IMR-90 (cell line): ENCODE data around the gene HMGCLL1. TPM values are rescaled to one million over a fixed set of nuclear protein-coding genes. Genes with fewer than 3 reads are reported as not detected.

Source experiments
- ATAC-seq: fragments of 200-7000 bp; cut with Tn5 transposase; 2 replicates; pipeline ENCODE4 v1.9.1; 2020; ENCODE audit warnings: low read depth, mild to moderate bottlenecking, moderate library complexity
- Bru-seq: library from RNA; stranded (reverse); fragments of 400-500 nt; gene quantifications from one replicate; lab custom pipeline; 2021; lab: Mats Ljungman, UMichigan
- BruChase-seq, 2 experiments: library from RNA; stranded (reverse); fragments of 400-500 nt; gene quantifications; one replicate each; lab custom pipeline; 2021; lab: Mats Ljungman, UMichigan
- BruUV-seq: library from RNA; stranded (reverse); fragments of 400-500 nt; replicated peaks from 2 replicates; lab custom pipeline; 2021; lab: Mats Ljungman, UMichigan
- CTCF ChIA-PET: fragments of 300-600 bp; formaldehyde crosslinking; extraction: SDS; loops from one replicate; lab custom pipeline; 2021; ENCODE audit warnings: antibody characterized with exemption; lab: Yijun Ruan, JAX
- POLR2A ChIA-PET: fragments of 300-600 bp; sonication (Branson Sonifier 250); formaldehyde crosslinking; loops from one replicate; lab custom pipeline; 2022; ENCODE audit warnings: antibody characterized with exemption; ENCODE audit not compliant: unreplicated experiment; lab: Charles Lee
- DNase-seq: peaks from one replicate; pipeline ENCODE4 v3.0.0; 2013
- H2AFZ ChIP-seq: replicated peaks from 2 replicates; pipeline ENCODE3; 2013; ENCODE audit warnings: low read length, mild to moderate bottlenecking; ENCODE audit not compliant: poor library complexity
- H2AK5ac ChIP-seq: 2 replicates; pipeline ENCODE4 v1.6.1; 2013; ENCODE audit warnings: low read depth, low read length, inconsistent platforms
- H2AK9ac ChIP-seq: replicated peaks from 2 replicates; pipeline ENCODE3; 2013; ENCODE audit warnings: mild to moderate bottlenecking, low read depth, low read length, moderate library complexity; ENCODE audit not compliant: poor library complexity
- H2BK120ac ChIP-seq: 2 replicates; pipeline ENCODE4 v1.6.1; 2013; ENCODE audit warnings: low read depth, low read length, inconsistent platforms
- H2BK15ac ChIP-seq: 3 replicates; pipeline ENCODE4 v1.6.1; 2013; ENCODE audit warnings: low read depth, low read length, inconsistent platforms
- H2BK20ac ChIP-seq: 2 replicates; pipeline ENCODE4 v1.6.1; 2013; ENCODE audit warnings: low read depth, mild to moderate bottlenecking, inconsistent platforms, low read length, moderate library complexity
- H2BK5ac ChIP-seq: 2 replicates; pipeline ENCODE4 v1.6.1; 2013; ENCODE audit warnings: mild to moderate bottlenecking, low read depth, low read length, inconsistent platforms; ENCODE audit not compliant: poor library complexity, severe bottlenecking
- H3K14ac ChIP-seq: replicated peaks from 2 replicates; pipeline ENCODE4 v1.6.1; 2013; ENCODE audit warnings: low read depth, low read length, inconsistent platforms
- H3K18ac ChIP-seq: 2 replicates; pipeline ENCODE4 v1.6.1; 2013; ENCODE audit warnings: low read depth, low read length, control low read depth
- H3K23ac ChIP-seq: 2 replicates; pipeline ENCODE4 v1.6.1; 2013; ENCODE audit warnings: low read depth, low read length, inconsistent platforms
- H3K27ac ChIP-seq: 2 replicates; pipeline ENCODE4 v1.5.1; 2013; ENCODE audit warnings: mild to moderate bottlenecking, control low read depth, low read length; ENCODE audit not compliant: insufficient read depth
- H3K27me3 ChIP-seq: 2 replicates; pipeline ENCODE4 v1.6.1; 2013; ENCODE audit warnings: low read length; ENCODE audit not compliant: control insufficient read depth, insufficient read depth
- H3K36me3 ChIP-seq: 2 replicates; pipeline ENCODE4 v1.6.1; 2013; ENCODE audit warnings: low read length, mixed read lengths; ENCODE audit not compliant: control insufficient read depth, insufficient read depth
- H3K4ac ChIP-seq: 2 replicates; pipeline ENCODE4 v1.6.1; 2013; ENCODE audit warnings: low read depth, low read length, inconsistent platforms
- H3K4me1 ChIP-seq: 2 replicates; pipeline ENCODE4 v1.6.1; 2013; ENCODE audit warnings: low read length, mixed read lengths; ENCODE audit not compliant: control insufficient read depth, insufficient read depth
- H3K4me2 ChIP-seq: 2 replicates; pipeline ENCODE4 v1.6.1; 2013; ENCODE audit warnings: low read depth, mild to moderate bottlenecking, control low read depth, low read length, moderate library complexity
- H3K4me3 ChIP-seq: 2 replicates; pipeline ENCODE4 v1.5.1; 2013; ENCODE audit warnings: low read depth, mild to moderate bottlenecking, control low read depth, low read length, moderate library complexity; ENCODE audit not compliant: insufficient read depth
- H3K56ac ChIP-seq: 2 replicates; pipeline ENCODE4 v1.6.1; 2013; ENCODE audit warnings: low read length, inconsistent platforms; ENCODE audit not compliant: insufficient read depth; ENCODE audit errors: extremely low read depth
- H3K79me1 ChIP-seq, 2 experiments: 2 replicates each; pipeline ENCODE4 v1.6.1; 2013; ENCODE audit warnings: low read length in 2 of 2, inconsistent platforms in 1 of 2, low read depth in 1 of 2
- H3K9ac ChIP-seq: 2 replicates; pipeline ENCODE4 v1.6.1; 2013; ENCODE audit warnings: low read depth, low read length, control low read depth
- H3K9me1 ChIP-seq: 2 replicates; pipeline ENCODE4 v1.6.1; 2013; ENCODE audit warnings: low read length, inconsistent platforms; ENCODE audit not compliant: insufficient read depth
- H3K9me3 ChIP-seq: 2 replicates; pipeline ENCODE4 v1.6.1; 2013; ENCODE audit warnings: low read length; ENCODE audit not compliant: control insufficient read depth, insufficient read depth
- H4K20me1 ChIP-seq: 2 replicates; pipeline ENCODE4 v1.6.1; 2013; ENCODE audit warnings: low read length, inconsistent platforms; ENCODE audit not compliant: insufficient read depth
- H4K5ac ChIP-seq: 2 replicates; pipeline ENCODE4 v1.6.1; 2013; ENCODE audit warnings: mild to moderate bottlenecking, low read depth, low read length, control low read depth
- H4K8ac ChIP-seq, 2 experiments: 2 replicates each; pipeline ENCODE4 v1.6.1; 2013; ENCODE audit warnings: low read depth in 2 of 2, low read length in 2 of 2, control low read depth in 1 of 2, inconsistent platforms in 1 of 2
- H4K91ac ChIP-seq: 2 replicates; pipeline ENCODE4 v1.6.1; 2013; ENCODE audit warnings: low read depth, low read length, inconsistent platforms; ENCODE audit not compliant: insufficient read depth
- CEBPB ChIP-seq: IDR thresholded peaks from 2 replicates; pipeline ENCODE4 v1.6.1; 2012; ENCODE audit warnings: low read depth, low read length, improper control_type of control experiment
- USF2 ChIP-seq: fragments of 150-350 bp; IDR thresholded peaks from 2 replicates; pipeline ENCODE4 v1.6.1; 2017; ENCODE audit warnings: mild to moderate bottlenecking, antibody characterized with exemption, low read length, low read depth
- WGBS, 2 experiments: methylation state at CpG; one replicate each; pipeline versions ENCODE4 v1.1.5 to v1.1.7; 2013; ENCODE audit warnings: missing lambda C conversion rate in 2 of 2; ENCODE audit not compliant: insufficient read length in 1 of 2; ENCODE audit errors: extremely low coverage in 2 of 2; 5-methylcytosine and 5-hydroxymethylcytosine counted together
- dilution Hi-C: fragments of 300-500 bp; cut with HindIII; formaldehyde crosslinking; loops from one replicate; pipeline ENCODE4 v1.14.3; 2018; ENCODE audit warnings: low sequenced_read_pairs; ENCODE audit not compliant: unreplicated experiment
- in situ Hi-C: fragments of 300-500 bp; cut with MboI; formaldehyde crosslinking; loops from 3 replicates; pipeline ENCODE4 v1.14.3; 2019; ENCODE audit warnings: low sequenced_read_pairs, inconsistent platforms, mixed read lengths
- intact Hi-C: fragments of 100-400 bp; cut with micrococcal nuclease; formaldehyde crosslinking; loops from 2 replicates; pipeline ENCODE4 v1.10.0; 2022
- long read RNA-seq: library from polyadenylated mRNA; unstranded; transcript quantifications from one replicate; pipeline ENCODE4 v2.0.0, GENCODE V29; 2021; ENCODE audit not compliant: unreplicated experiment
- polyA plus RNA-seq, 3 experiments: library from polyadenylated mRNA; depleted of rRNA; stranded (reverse); fragments of >200 nt; gene quantifications; 2 replicates each; pipeline ENCODE4 v1.2.3, GENCODE V29; 2012; ENCODE audit warnings: low replicate concordance in 1 of 3
- total RNA-seq: library from RNA; depleted of rRNA; stranded (reverse); fragments of >200 nt; gene quantifications from 2 replicates; pipeline ENCODE4 v1.2.3, GENCODE V29; 2012; rRNA removed

Gene HMGCLL1
- total RNA-seq (not detected in 2 replicates), polyA plus RNA-seq (2012; rRNA removed) (0.03 TPM in 1 of 2 replicates, not detected in the other), Bru-seq, nascent RNA (percentile 12 among the genes with signal in this experiment), BruChase-seq, experiment 1, labeled RNA remaining after a 6-hour chase (percentile 15 among the genes with signal in this experiment), BruChase-seq, experiment 2, labeled RNA remaining after a 2-hour chase (percentile 15 among the genes with signal in this experiment)
- not detected in 2 replicates for polyA plus RNA-seq (2012; cell fraction: cytosol; rRNA removed)
- not detected in 2 replicates for polyA plus RNA-seq (2012; cell fraction: nucleus; rRNA removed; ENCODE audit: low replicate concordance)
- long read RNA-seq = 0 reads

- Histone ChIP-seq H3K4me1 (no peaks in the 10 kb centered on the region), H3K36me3 (no peaks in the 10 kb centered on the region), H4K91ac (no peak within 1 kb of the TSS), H2AK9ac (no peak within 1 kb of the TSS), H2BK20ac (no peak within 1 kb of the TSS), H4K20me1 (no peaks in the 10 kb centered on the region), H4K8ac (no peak within 1 kb of the TSS; a peak in 1 of 4 replicates), H3K27me3 (peaks cover 6% of the 10 kb centered on the region; the same call in 1 of the 2 replicates), H3K4ac (no peak within 1 kb of the TSS), H3K4me2 (peak within 1 kb of the TSS; percentile 90), H3K9ac (no peak within 1 kb of the TSS), H2AFZ (peak within 1 kb of the TSS; percentile 90), H3K79me1 (no peaks in the 10 kb centered on the region), H3K56ac (no peak within 1 kb of the TSS), H3K9me3 (no peaks in the 10 kb centered on the region), H3K4me3 (peak within 1 kb of the TSS; percentile 12; the same call in 1 of the 2 replicates), H2BK15ac (no peak within 1 kb of the TSS), H2AK5ac (no peak within 1 kb of the TSS), H2BK5ac (no peak within 1 kb of the TSS), H3K9me1 (no peaks in the 10 kb centered on the region; the same call in 1 of the 2 replicates), H3K27ac (no peak within 1 kb of the TSS), H3K18ac (no peak within 1 kb of the TSS; the same call in 1 of the 2 replicates), H4K5ac (no peak within 1 kb of the TSS; the same call in 1 of the 2 replicates), H2BK120ac (no peak within 1 kb of the TSS), H3K23ac (no peak within 1 kb of the TSS), H3K14ac (no peak within 1 kb of the TSS)
- POLR2A ChIA-PET = interaction anchor here (0.5 kb wide), 1 partner anchor 10 kb away, joined by 6 read pairs; no protein-coding TSS in a partner anchor
- in situ Hi-C loops = no loop called here
- intact Hi-C loops = no loop called here
- peak; percentile 66; the same call in 1 of the 2 replicates for ATAC-seq
- dilution Hi-C loops = no loop called here
- TF ChIP-seq CEBPB (peak; percentile 66), USF2 (no peak)
- CTCF ChIA-PET = no interaction called here
- DNase-seq = no peak
- 15% methylated on average over 12 of the region's 49 CpGs; no CpG with 5 or more reads in 1 of the 2 experiments for WGBS, 2 experiments
- no TSS peak for BruUV-seq
Measured at GRCh38 chr6:55578537-55579363, at the start of gene HMGCLL1. HMGCLL1 (minus strand) TSS chr6:55579192; CDS start chr6:55579055, 137 bp downstream.
